Endothelial cell (in vitro differentiated cells): ENCODE measurements around the gene MAGI1. TPM values are rescaled to one million over a fixed set of nuclear protein-coding genes. Genes with fewer than 3 reads are reported as not detected.

Source experiments
- DNase-seq: peaks from one replicate; pipeline ENCODE4 v3.0.0; 2021; ENCODE audit warnings: low spot score
- H3K27ac Mint-ChIP-seq: one replicate; pipeline ENCODE4 v1.8.0; 2021; ENCODE audit warnings: mixed read lengths, inconsistent platforms; ENCODE audit not compliant: unreplicated experiment
- H3K27me3 Mint-ChIP-seq: one replicate; pipeline ENCODE4 v1.8.0; 2021; ENCODE audit warnings: mild to moderate bottlenecking, moderate library complexity, mixed read lengths, inconsistent platforms; ENCODE audit not compliant: unreplicated experiment
- H3K36me3 Mint-ChIP-seq: one replicate; pipeline ENCODE4 v1.8.0; 2021; ENCODE audit warnings: mild to moderate bottlenecking, low read depth, mixed read lengths, inconsistent platforms; ENCODE audit not compliant: unreplicated experiment
- H3K4me1 Mint-ChIP-seq: one replicate; pipeline ENCODE4 v1.8.0; 2021; ENCODE audit warnings: mild to moderate bottlenecking, mixed read lengths, inconsistent platforms; ENCODE audit not compliant: unreplicated experiment
- H3K4me3 Mint-ChIP-seq: one replicate; pipeline ENCODE4 v1.8.0; 2021; ENCODE audit warnings: mild to moderate bottlenecking, mixed read lengths, inconsistent platforms; ENCODE audit not compliant: unreplicated experiment
- H3K9me3 Mint-ChIP-seq: one replicate; pipeline ENCODE4 v1.8.0; 2021; ENCODE audit warnings: mixed read lengths, inconsistent platforms; ENCODE audit not compliant: unreplicated experiment
- CTCF ChIP-seq: fragments of 200-600 bp; sonication (generic); IDR thresholded peaks from one replicate; pipeline ENCODE4 v1.5.0; 2021; ENCODE audit warnings: antibody characterized with exemption; ENCODE audit not compliant: unreplicated experiment
- total RNA-seq: library from RNA; stranded (reverse); fragmentation: NEBNext Ultra II Directional; extraction: Animal tissue kit (Norgen Biotek cat#: 25700); gene quantifications from one replicate; pipeline ENCODE4 v1.2.1, GENCODE V29; 2021; ENCODE audit not compliant: unreplicated experiment

The MAGI1 gene
- total RNA-seq, 1 donor from 2014 or later, result 33.8 TPM

GRCh38 chr3:66019896-66020295 is 18.8 kb downstream of the MAGI1 start:
- Mint-ChIP-seq H3K27ac (no peak overlapping the region), H3K36me3 (no peaks in the 10 kb centered on the region), H3K4me3 (no peak overlapping the region), H3K4me1 (peaks cover 3% of the 10 kb centered on the region), H3K27me3 (peaks cover 1% of the 10 kb centered on the region), H3K9me3 (no peaks in the 10 kb centered on the region)
- no peak for TF ChIP-seq CTCF
- DNase-seq, result no peak

DNA sequence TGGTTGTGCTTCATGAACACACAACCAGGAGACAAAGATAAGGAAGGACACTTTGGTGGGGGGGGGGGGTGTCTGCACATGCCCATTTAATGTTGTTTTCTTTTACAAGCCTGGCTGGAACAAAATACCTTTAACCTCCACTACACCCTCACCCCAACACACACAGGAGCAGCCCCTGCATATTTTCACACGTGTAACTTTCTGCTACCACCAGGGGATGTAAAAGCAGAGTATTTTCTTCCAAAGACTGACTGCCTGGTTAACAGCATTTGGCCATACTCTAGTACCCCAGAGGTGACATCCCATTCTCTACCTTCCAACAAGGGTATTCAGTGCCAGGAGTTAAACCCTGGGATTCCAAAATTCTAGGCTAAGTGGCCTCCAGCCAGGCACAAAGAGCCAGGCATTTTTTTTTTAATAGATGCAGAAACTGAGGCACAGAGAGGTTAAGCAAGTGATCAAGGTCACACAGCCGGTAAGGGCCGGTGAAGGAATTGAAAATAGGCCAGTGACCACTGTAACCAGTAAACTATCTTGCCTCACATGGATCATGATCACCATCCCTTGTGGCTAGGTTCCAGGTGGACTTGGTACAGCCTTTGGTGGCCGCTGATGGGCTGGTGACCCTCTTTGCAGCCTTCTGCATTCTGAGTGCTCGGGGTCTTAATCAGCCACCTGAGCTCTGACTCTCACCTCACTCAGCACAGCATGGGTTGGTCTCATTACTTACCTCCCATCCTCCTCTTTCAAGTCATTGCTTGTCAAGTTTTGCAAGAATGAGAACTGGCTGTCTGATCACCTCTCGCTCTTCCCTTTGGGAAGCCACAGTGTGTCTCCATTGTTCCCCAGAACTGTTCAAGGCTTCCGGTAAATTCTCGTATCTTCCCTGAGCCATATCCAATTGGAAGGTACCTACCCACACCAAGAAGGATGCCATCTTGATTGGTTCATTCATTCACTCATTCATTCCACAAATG is 20.4 kb downstream of the MAGI1 start:
- Mint-ChIP-seq H3K27me3 (peaks cover 1% of the 10 kb centered on the region), H3K4me1 (peaks cover 3% of the 10 kb centered on the region), H3K4me3 (no peak overlapping the region), H3K27ac (no peak overlapping the region), H3K9me3 (no peaks in the 10 kb centered on the region), H3K36me3 (no peaks in the 10 kb centered on the region)
- TF ChIP-seq CTCF, result no peak
- DNase-seq, result no peak

- no peak overlapping the region for H3K4me3 Mint-ChIP-seq
- H3K27ac Mint-ChIP-seq, result no peak overlapping the region
- TF ChIP-seq CTCF, result no peak
- H3K4me1 Mint-ChIP-seq, result peaks cover 3% of the 10 kb centered on the region
- DNase-seq, result no peak
- H3K36me3 Mint-ChIP-seq, result no peaks in the 10 kb centered on the region
- H3K9me3 Mint-ChIP-seq, result no peaks in the 10 kb centered on the region
- H3K27me3 Mint-ChIP-seq, result peaks cover 1% of the 10 kb centered on the region
Measured at GRCh38 chr3:66017591-66017990, 21.1 kb downstream of the MAGI1 start.

- H3K27ac Mint-ChIP-seq, result no peak overlapping the region
- peaks cover 1% of the 10 kb centered on the region for H3K27me3 Mint-ChIP-seq
- no peak for DNase-seq
- no peaks in the 10 kb centered on the region for H3K9me3 Mint-ChIP-seq
- peaks cover 3% of the 10 kb centered on the region for H3K4me1 Mint-ChIP-seq
- no peaks in the 10 kb centered on the region for H3K36me3 Mint-ChIP-seq
- H3K4me3 Mint-ChIP-seq, result no peak overlapping the region
- no peak for TF ChIP-seq CTCF
Measured at GRCh38 chr3:66017084-66017483, 21.6 kb downstream of the MAGI1 start.

DNA sequence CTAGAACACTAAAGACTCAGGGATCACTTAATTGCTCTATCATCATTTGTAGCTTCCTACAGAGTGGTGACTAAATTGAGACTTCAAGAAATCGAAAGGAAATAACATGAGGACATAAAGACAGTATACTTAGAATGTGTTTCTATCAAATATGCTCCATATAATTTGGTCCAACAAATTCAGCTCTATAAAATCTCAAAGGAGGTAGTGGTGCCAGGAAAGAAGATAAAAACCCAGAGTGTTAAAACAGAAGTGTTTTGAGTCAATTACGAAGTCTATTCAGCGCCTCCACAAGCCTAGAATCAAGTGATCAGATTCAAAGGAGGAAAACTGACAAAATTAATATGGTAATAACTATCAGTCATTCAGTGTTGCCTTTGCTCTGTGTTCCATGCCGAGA is 22.9 kb downstream of the MAGI1 start:
- DNase-seq, result no peak
- Mint-ChIP-seq H3K27ac (no peak overlapping the region), H3K36me3 (no peaks in the 10 kb centered on the region), H3K9me3 (no peaks in the 10 kb centered on the region), H3K4me1 (peaks cover 13% of the 10 kb centered on the region), H3K27me3 (peaks cover 1% of the 10 kb centered on the region), H3K4me3 (no peak overlapping the region)
- no peak for TF ChIP-seq CTCF
